Measurements from ENCODE around the gene MDM2.
"Not testable (repeated sequence)": the region's sequence is repeated elsewhere in the genome, so short reads cannot be mapped to it uniquely, and the experiment has no call there.

DNA sequence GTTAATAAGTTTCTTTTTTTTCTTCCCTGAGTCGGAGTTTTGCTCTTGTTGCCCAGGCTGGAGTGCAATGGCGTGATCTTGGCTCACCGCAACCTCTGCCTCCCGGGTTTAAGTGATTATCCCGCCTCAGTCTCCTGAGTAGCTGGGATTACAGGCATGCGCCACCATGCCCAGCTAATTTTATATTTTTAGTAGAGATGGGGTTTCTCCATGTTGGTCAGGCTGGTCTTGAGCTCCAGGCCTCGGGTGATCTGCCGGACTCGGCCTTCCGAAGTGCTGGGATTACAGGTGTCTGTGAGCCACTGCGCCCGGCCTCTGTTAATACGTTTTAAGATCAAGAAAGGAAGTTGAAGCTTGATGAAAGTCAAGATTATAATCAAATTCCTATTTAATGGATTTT lies 11.5 kb downstream of the MDM2 start:
- TF ChIP-seq, protein P1, sequence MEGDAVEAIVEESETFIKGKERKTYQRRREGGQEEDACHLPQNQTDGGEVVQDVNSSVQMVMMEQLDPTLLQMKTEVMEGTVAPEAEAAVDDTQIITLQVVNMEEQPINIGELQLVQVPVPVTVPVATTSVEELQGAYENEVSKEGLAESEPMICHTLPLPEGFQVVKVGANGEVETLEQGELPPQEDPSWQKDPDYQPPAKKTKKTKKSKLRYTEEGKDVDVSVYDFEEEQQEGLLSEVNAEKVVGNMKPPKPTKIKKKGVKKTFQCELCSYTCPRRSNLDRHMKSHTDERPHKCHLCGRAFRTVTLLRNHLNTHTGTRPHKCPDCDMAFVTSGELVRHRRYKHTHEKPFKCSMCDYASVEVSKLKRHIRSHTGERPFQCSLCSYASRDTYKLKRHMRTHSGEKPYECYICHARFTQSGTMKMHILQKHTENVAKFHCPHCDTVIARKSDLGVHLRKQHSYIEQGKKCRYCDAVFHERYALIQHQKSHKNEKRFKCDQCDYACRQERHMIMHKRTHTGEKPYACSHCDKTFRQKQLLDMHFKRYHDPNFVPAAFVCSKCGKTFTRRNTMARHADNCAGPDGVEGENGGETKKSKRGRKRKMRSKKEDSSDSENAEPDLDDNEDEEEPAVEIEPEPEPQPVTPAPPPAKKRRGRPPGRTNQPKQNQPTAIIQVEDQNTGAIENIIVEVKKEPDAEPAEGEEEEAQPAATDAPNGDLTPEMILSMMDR (IDR thresholded peaks at IDR 0.05), result not testable (repeated sequence)
- TF ChIP-seq POLR2A, EP300 (IDR thresholded peaks at IDR 0.05): not testable (repeated sequence)

Measured in tibial nerve (tissue), 4 donors.